ENCODE measurements around the gene ADAMTS18.

The ADAMTS18 gene

GRCh38 chr16:77376358-77376757 lies 58.5 kb downstream of the ADAMTS18 start:
- Histone ChIP-seq H3K27me3 (ENCODE audit: insufficient read depth, poor library complexity, severe bottlenecking) (no peaks in the 10 kb centered on the region), H3K27ac (replicated peaks) (no peak overlapping the region), H3K4me3 (replicated peaks; ENCODE audit: insufficient read depth, low read length) (no peak overlapping the region)
- DNase-seq (ENCODE audit: low read depth in 1 of 2, low spot score in 1 of 2) = no peak
- TF ChIP-seq REST (IDR thresholded peaks at IDR 0.05; ENCODE audit: insufficient replicate concordance, low read depth) = no peak

GRCh38 chr16:77375396-77375795 lies 59.4 kb downstream of the ADAMTS18 start:
- no peak for DNase-seq (ENCODE audit: low read depth in 1 of 2, low spot score in 1 of 2)
- Histone ChIP-seq H3K4me3 (replicated peaks; ENCODE audit: insufficient read depth, low read length) (no peak overlapping the region), H3K27me3 (ENCODE audit: insufficient read depth, poor library complexity, severe bottlenecking) (no peaks in the 10 kb centered on the region), H3K27ac (replicated peaks) (no peak overlapping the region)
- TF ChIP-seq GABPA (IDR thresholded peaks at IDR 0.05; ENCODE audit: low read depth) (no peak), SPI1 (IDR thresholded peaks at IDR 0.05; ENCODE audit: borderline replicate concordance, low read depth) (no peak), CTCF (IDR thresholded peaks at IDR 0.05; ENCODE audit: insufficient read depth, low read length) (no peak), POLR2AphosphoS5 (IDR thresholded peaks at IDR 0.05; ENCODE audit: low read depth) (no peak), REST (IDR thresholded peaks at IDR 0.05; ENCODE audit: insufficient replicate concordance, low read depth) (no peak)

GRCh38 chr16:77374384-77374783 lies 60.5 kb downstream of the ADAMTS18 start:
- TF ChIP-seq POLR2AphosphoS5 (IDR thresholded peaks at IDR 0.05; ENCODE audit: low read depth) = no peak
- TF ChIP-seq SPI1 (IDR thresholded peaks at IDR 0.05; ENCODE audit: borderline replicate concordance, low read depth) = no peak
- TF ChIP-seq CTCF (IDR thresholded peaks at IDR 0.05; ENCODE audit: insufficient read depth, low read length) = no peak
- TF ChIP-seq GABPA (IDR thresholded peaks at IDR 0.05; ENCODE audit: low read depth) = no peak
- no peak for TF ChIP-seq REST (IDR thresholded peaks at IDR 0.05; ENCODE audit: insufficient replicate concordance, low read depth)
- H3K27ac ChIP-seq (replicated peaks) = no peak overlapping the region
- H3K27me3 ChIP-seq (ENCODE audit: insufficient read depth, poor library complexity, severe bottlenecking) = no peaks in the 10 kb centered on the region
- H3K4me3 ChIP-seq (replicated peaks; ENCODE audit: insufficient read depth, low read length) = no peak overlapping the region
- no peak for DNase-seq (ENCODE audit: low read depth in 1 of 2, low spot score in 1 of 2)

GRCh38 chr16:77373726-77374125 lies 61.1 kb downstream of the ADAMTS18 start:
- H3K27me3 ChIP-seq (ENCODE audit: insufficient read depth, poor library complexity, severe bottlenecking) = no peaks in the 10 kb centered on the region
- TF ChIP-seq GABPA (IDR thresholded peaks at IDR 0.05; ENCODE audit: low read depth) (no peak), CTCF (IDR thresholded peaks at IDR 0.05; ENCODE audit: insufficient read depth, low read length) (no peak), REST (IDR thresholded peaks at IDR 0.05; ENCODE audit: insufficient replicate concordance, low read depth) (no peak), SPI1 (IDR thresholded peaks at IDR 0.05; ENCODE audit: borderline replicate concordance, low read depth) (no peak), POLR2AphosphoS5 (IDR thresholded peaks at IDR 0.05; ENCODE audit: low read depth) (no peak)
- no peak for DNase-seq (ENCODE audit: low read depth in 1 of 2, low spot score in 1 of 2)
- H3K27ac ChIP-seq (replicated peaks) = no peak overlapping the region
- no peak overlapping the region for H3K4me3 ChIP-seq (replicated peaks; ENCODE audit: insufficient read depth, low read length)
